Measurements from ENCODE around the gene UFL1.

UFL1 gene

GRCh38 chr6:96575359-96575758, 53.8 kb downstream of the UFL1 start:
- Histone ChIP-seq H3K4me1 (ENCODE audit: control insufficient read depth, insufficient read depth, low read length) (peaks cover 14% of the 10 kb centered on the region), H3K4me3 (ENCODE audit: low read length) (no peak overlapping the region)

DNA sequence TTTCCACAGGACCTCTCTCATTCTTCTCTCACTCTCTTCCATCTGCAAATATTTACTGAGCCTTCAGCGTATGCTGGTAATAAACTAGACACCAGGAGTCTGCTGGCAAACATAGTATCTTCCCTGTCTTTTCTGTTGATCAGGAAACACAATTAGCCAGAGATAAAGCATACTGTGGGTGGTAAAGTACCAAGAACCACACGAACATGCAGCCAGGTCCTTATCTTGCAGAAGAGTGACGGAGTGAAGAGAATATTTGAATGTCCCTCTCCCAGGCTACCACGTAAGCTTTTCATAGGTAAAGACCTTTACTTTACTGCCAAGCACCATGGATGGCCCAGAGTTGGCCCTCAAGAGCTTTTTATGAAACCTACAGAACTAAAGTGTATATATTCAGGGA, 54.6 kb downstream of the UFL1 start:
- no peak overlapping the region for H3K4me3 ChIP-seq (ENCODE audit: low read length)
- DNase-seq (ENCODE audit: low read depth): no peak

More at GRCh38 chr6:96575359-96575758, 53.8 kb downstream of the UFL1 start:
- peaks cover 10% of the 10 kb centered on the region for H3K9me3 ChIP-seq (ENCODE audit: control insufficient read depth, low read length)
- no peaks in the 10 kb centered on the region for H3K36me3 ChIP-seq (ENCODE audit: control insufficient read depth, insufficient read depth, low read length, severe bottlenecking)
- DNase-seq (ENCODE audit: low read depth): no peak
- H3K9ac ChIP-seq (ENCODE audit: low read length): peak overlapping the region; percentile 25
- no peaks in the 10 kb centered on the region for H3K27me3 ChIP-seq (replicated peaks; ENCODE audit: control insufficient read depth, insufficient read depth, low read length)

DNA sequence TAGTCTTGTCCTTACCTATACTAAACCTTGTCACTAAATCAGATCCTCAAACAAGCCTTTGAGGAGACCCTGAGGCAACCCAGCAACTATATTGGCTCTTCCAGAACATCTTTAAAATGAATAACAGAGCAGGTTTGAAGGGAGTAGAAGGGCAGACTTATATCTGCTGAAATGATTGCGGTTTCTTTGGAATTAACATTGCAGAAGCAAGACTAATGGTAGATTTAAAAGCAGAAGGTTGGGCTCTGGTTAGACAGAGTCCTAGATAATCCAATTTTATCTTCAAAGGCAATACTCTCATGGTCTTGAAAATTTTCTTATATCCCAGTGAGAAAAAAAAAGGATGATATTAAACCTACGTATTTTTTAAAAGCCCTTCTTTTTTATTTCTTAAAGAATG, 60.4 kb downstream of the UFL1 start:
- DNase-seq (ENCODE audit: low read depth): no peak
- Histone ChIP-seq H3K9me3 (ENCODE audit: control insufficient read depth, low read length) (no peaks in the 10 kb centered on the region), H3K9ac (ENCODE audit: low read length) (no peak overlapping the region), H3K4me1 (ENCODE audit: control insufficient read depth, insufficient read depth, low read length) (peaks cover 25% of the 10 kb centered on the region), H3K36me3 (ENCODE audit: control insufficient read depth, insufficient read depth, low read length, severe bottlenecking) (no peaks in the 10 kb centered on the region), H3K27me3 (replicated peaks; ENCODE audit: control insufficient read depth, insufficient read depth, low read length) (peaks cover 8% of the 10 kb centered on the region), H3K4me3 (ENCODE audit: low read length) (no peak overlapping the region)

More for the DNA sequence above, 54.6 kb downstream of the UFL1 start:
- no peaks in the 10 kb centered on the region for H3K36me3 ChIP-seq (ENCODE audit: control insufficient read depth, insufficient read depth, low read length, severe bottlenecking)
- peaks cover under 1% of the 10 kb centered on the region for H3K9me3 ChIP-seq (ENCODE audit: control insufficient read depth, low read length)
- no peak overlapping the region for H3K9ac ChIP-seq (ENCODE audit: low read length)
- H3K27me3 ChIP-seq (replicated peaks; ENCODE audit: control insufficient read depth, insufficient read depth, low read length): no peaks in the 10 kb centered on the region
- peaks cover 14% of the 10 kb centered on the region for H3K4me1 ChIP-seq (ENCODE audit: control insufficient read depth, insufficient read depth, low read length)

DNA sequence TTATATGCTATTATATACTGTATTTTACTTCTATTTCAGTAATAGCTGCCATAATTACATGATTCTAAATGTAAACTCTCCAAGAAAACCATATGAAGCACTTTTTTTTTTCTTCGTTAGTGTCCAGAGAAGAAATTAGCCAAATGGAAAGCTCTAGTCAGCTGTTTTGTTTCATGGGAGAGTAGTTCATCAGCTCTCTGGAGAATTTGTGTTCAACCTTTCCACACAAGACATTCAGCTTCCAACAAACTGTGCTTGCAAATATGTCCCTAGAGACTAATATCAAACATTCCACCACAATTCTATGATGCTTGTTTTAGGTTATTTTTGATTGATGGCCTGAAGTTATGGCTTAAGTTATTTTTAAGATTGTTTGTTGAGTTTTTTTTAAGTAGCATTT, 60.8 kb downstream of the UFL1 start:
- Histone ChIP-seq H3K36me3 (ENCODE audit: control insufficient read depth, insufficient read depth, low read length, severe bottlenecking) (no peaks in the 10 kb centered on the region), H3K9ac (ENCODE audit: low read length) (no peak overlapping the region), H3K27me3 (replicated peaks; ENCODE audit: control insufficient read depth, insufficient read depth, low read length) (peaks cover 8% of the 10 kb centered on the region), H3K4me1 (ENCODE audit: control insufficient read depth, insufficient read depth, low read length) (peaks cover 24% of the 10 kb centered on the region), H3K4me3 (ENCODE audit: low read length) (no peak overlapping the region), H3K9me3 (ENCODE audit: control insufficient read depth, low read length) (no peaks in the 10 kb centered on the region)
- DNase-seq (ENCODE audit: low read depth): no peak

DNA sequence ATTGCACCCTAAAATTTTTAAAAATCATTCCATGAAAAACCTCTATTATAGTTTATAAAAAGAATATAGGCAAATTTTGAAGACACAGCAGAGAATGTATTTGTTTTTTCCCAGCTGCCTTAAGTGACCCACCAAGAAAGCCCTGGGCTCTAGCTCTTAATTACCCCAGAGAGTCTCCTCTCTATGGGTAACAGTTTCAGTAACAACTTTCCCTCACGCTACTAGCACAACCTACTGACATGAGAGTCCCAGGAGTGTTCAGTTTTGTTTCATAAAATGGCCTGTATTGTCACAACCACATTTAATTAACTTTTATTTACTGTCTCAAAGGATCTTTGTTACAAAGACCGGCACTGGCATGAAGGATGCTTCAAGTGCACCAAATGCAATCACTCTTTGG, 82.8 kb downstream of the UFL1 start:
- DNase-seq (ENCODE audit: low read depth): no peak
- Histone ChIP-seq H3K9ac (ENCODE audit: low read length) (no peak overlapping the region), H3K4me3 (ENCODE audit: low read length) (no peak overlapping the region), H3K9me3 (ENCODE audit: control insufficient read depth, low read length) (no peaks in the 10 kb centered on the region), H3K27me3 (replicated peaks; ENCODE audit: control insufficient read depth, insufficient read depth, low read length) (peaks cover 11% of the 10 kb centered on the region), H3K36me3 (ENCODE audit: control insufficient read depth, insufficient read depth, low read length, severe bottlenecking) (no peaks in the 10 kb centered on the region), H3K4me1 (ENCODE audit: control insufficient read depth, insufficient read depth, low read length) (no peaks in the 10 kb centered on the region)
